Measurements from ENCODE around the gene FANK1. TPM values are rescaled to one million over a fixed set of nuclear protein-coding genes. Genes with fewer than 3 reads are reported as not detected.

The FANK1 gene
- total RNA-seq, 2 donors from 2014 or later = 5.8 to 6.9 TPM

GRCh38 chr10:126034586-126034985 is 138.2 kb downstream of the FANK1 start:
- Histone ChIP-seq H3K9ac (ENCODE audit: low read depth in 2 of 2, low read length in 2 of 2) (no peak overlapping the region), H3K27ac (no peak overlapping the region), H3K9me3 (no peaks in the 10 kb centered on the region), H3K4me1 (no peaks in the 10 kb centered on the region), H3K36me3 (no peaks in the 10 kb centered on the region), H3K4me3 (no peak overlapping the region), H3K27me3 (no peaks in the 10 kb centered on the region)
- intact Hi-C loops (cut with DNase I) = no loop called here
- no peak for TF ChIP-seq CTCF (IDR thresholded peaks at IDR 0.05)
- no peak for DNase-seq

DNA sequence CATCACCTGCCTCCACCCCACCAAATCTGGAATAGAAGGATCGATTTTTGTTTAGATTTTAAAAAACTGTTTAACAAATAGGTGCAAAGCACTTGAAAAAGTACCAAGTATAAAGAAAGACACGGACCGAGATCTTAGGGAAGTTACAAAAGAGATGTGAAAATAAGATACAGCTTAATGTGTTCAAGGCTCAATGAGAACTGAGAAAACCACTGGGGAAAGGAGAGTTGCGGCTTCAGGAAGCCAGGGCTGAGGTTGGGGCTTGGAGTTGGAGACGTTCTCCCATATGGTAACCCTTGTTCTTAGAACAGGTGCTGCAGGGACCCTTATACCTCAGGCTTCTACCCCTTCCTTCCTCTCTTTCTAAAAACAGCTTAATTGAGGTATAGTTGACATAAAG is 140.2 kb downstream of the FANK1 start:
- H3K4me1 ChIP-seq = no peaks in the 10 kb centered on the region
- no peak overlapping the region for H3K9ac ChIP-seq (ENCODE audit: low read depth in 2 of 2, low read length in 2 of 2)
- H3K27me3 ChIP-seq = no peaks in the 10 kb centered on the region
- no peak for TF ChIP-seq CTCF (IDR thresholded peaks at IDR 0.05)
- no peaks in the 10 kb centered on the region for H3K36me3 ChIP-seq
- H3K9me3 ChIP-seq = no peaks in the 10 kb centered on the region
- H3K27ac ChIP-seq = no peak overlapping the region
- DNase-seq = no peak
- intact Hi-C loops (cut with DNase I) = no loop called here
- H3K4me3 ChIP-seq = no peak overlapping the region

- no peak for TF ChIP-seq CTCF (IDR thresholded peaks at IDR 0.05)
- H3K9ac ChIP-seq (ENCODE audit: low read depth in 2 of 2, low read length in 2 of 2) = no peak overlapping the region
- no peaks in the 10 kb centered on the region for H3K9me3 ChIP-seq
- DNase-seq = no peak
- intact Hi-C loops (cut with DNase I) = no loop called here
- H3K27ac ChIP-seq = no peak overlapping the region
- no peaks in the 10 kb centered on the region for H3K4me1 ChIP-seq
- H3K4me3 ChIP-seq = no peak overlapping the region
- H3K36me3 ChIP-seq = no peaks in the 10 kb centered on the region
- H3K27me3 ChIP-seq = no peaks in the 10 kb centered on the region
These were observed 141.6 kb downstream of the FANK1 start for GRCh38 chr10:126037946-126038345.

- intact Hi-C loops (cut with DNase I) = no loop called here
- DNase-seq = no peak
- no peak for TF ChIP-seq CTCF (IDR thresholded peaks at IDR 0.05)
- Histone ChIP-seq H3K27me3 (no peaks in the 10 kb centered on the region), H3K27ac (no peak overlapping the region), H3K4me3 (no peak overlapping the region), H3K4me1 (no peaks in the 10 kb centered on the region), H3K9ac (ENCODE audit: low read depth in 2 of 2, low read length in 2 of 2) (no peak overlapping the region), H3K9me3 (no peaks in the 10 kb centered on the region), H3K36me3 (no peaks in the 10 kb centered on the region)
These were observed 144.8 kb downstream of the FANK1 start for GRCh38 chr10:126041117-126041516.

DNA sequence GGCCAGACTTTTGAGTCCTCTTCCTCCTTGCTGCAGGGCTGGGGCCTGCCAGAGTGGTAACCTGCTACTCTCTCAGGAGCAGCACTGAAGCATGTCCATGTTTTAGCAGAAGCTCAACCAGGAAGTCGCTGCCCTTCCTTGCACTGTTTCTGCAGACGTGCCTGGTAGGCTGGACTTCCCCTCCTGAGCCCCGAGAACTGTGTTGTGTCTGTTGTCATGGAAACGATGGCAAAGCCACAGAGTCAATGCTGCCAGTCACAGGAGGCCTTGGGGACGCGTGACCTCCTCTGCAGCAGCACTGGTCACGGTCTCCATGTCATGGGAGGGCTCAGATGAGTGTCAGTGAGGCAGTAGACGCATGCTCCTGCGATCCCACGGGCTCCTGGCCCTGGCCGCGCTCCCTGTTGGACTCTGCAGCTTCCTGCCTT is 145.5 kb downstream of the FANK1 start:
- Histone ChIP-seq H3K9me3 (no peaks in the 10 kb centered on the region), H3K36me3 (no peaks in the 10 kb centered on the region), H3K4me3 (no peak overlapping the region), H3K27ac (no peak overlapping the region), H3K27me3 (no peaks in the 10 kb centered on the region), H3K4me1 (no peaks in the 10 kb centered on the region), H3K9ac (ENCODE audit: low read depth in 2 of 2, low read length in 2 of 2) (no peak overlapping the region)
- no peak for TF ChIP-seq CTCF (IDR thresholded peaks at IDR 0.05)
- intact Hi-C loops (cut with DNase I) = no loop called here
- DNase-seq = peak; percentile 61

- H3K36me3 ChIP-seq = no peaks in the 10 kb centered on the region
- intact Hi-C loops (cut with DNase I) = no loop called here
- no peak for TF ChIP-seq CTCF (IDR thresholded peaks at IDR 0.05)
- no peak overlapping the region for H3K4me3 ChIP-seq
- H3K27me3 ChIP-seq = no peaks in the 10 kb centered on the region
- H3K9ac ChIP-seq (ENCODE audit: low read depth in 2 of 2, low read length in 2 of 2) = no peak overlapping the region
- H3K9me3 ChIP-seq = no peaks in the 10 kb centered on the region
- H3K27ac ChIP-seq = no peak overlapping the region
- H3K4me1 ChIP-seq = no peaks in the 10 kb centered on the region
- DNase-seq = no peak
These were observed 146.0 kb downstream of the FANK1 start for GRCh38 chr10:126042354-126042753.
